ENCODE data around the gene DDX39A. TPM values are rescaled to one million over a fixed set of nuclear protein-coding genes. Genes with fewer than 3 reads are reported as not detected.

The DDX39A gene
- polyA plus RNA-seq, 2 of the 4 experiments (the other 2 are of a cell fraction) = 59.0 to 118 TPM

DNA sequence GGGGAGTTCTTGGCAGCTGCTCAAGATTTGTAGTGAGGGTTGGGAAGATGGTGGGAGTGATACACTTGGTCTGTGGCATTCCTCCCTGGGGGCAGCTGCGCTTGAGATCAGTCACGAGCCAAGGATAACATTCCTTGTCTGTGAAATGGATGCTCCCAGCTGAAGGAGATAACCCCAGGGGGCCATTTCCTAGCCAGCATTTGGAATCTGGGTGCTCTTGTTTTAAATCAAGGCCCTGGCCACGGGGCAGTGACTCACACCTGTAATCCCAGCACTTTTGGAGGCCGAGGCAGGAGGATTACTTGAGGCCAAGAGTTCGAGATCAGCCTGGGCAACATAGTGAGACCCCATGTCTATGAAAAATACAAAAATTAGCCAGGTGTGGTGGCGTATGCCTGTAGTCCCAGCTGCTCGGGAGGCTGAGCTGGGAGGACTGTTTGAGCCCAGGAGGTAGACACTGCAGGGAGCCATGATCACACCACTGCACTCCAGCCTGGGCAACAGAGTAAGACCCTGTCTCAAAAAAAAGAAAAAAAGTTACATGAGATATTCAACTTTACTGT lies 18.5 kb upstream of the DDX39A start:
- no peak overlapping the region for H3K4me2 ChIP-seq
- no peak overlapping the region for H3K27ac ChIP-seq
- TF ChIP-seq HEYL (CRISPR knock-in tag; IDR thresholded peaks at IDR 0.05) (no peak), ZFP36 (IDR thresholded peaks at IDR 0.05; ENCODE audit: borderline replicate concordance, partially characterized antibody) (no peak), CHD4 (IDR thresholded peaks at IDR 0.05; ENCODE audit: borderline replicate concordance) (no peak), RARB (CRISPR knock-in tag; IDR thresholded peaks at IDR 0.05) (no peak), JUN (IDR thresholded peaks at IDR 0.05) (no peak), NFE2L2 (conservative IDR thresholded peaks at IDR 0.05; ENCODE audit: low read length) (no peak), MAX (IDR thresholded peaks at IDR 0.05) (no peak), POLR2AphosphoS2 (conservative IDR thresholded peaks at IDR 0.05; ENCODE audit: low read length) (no peak), ZNF302 (CRISPR knock-in tag; IDR thresholded peaks at IDR 0.05) (no peak)
- TF ChIP-seq, protein P1, sequence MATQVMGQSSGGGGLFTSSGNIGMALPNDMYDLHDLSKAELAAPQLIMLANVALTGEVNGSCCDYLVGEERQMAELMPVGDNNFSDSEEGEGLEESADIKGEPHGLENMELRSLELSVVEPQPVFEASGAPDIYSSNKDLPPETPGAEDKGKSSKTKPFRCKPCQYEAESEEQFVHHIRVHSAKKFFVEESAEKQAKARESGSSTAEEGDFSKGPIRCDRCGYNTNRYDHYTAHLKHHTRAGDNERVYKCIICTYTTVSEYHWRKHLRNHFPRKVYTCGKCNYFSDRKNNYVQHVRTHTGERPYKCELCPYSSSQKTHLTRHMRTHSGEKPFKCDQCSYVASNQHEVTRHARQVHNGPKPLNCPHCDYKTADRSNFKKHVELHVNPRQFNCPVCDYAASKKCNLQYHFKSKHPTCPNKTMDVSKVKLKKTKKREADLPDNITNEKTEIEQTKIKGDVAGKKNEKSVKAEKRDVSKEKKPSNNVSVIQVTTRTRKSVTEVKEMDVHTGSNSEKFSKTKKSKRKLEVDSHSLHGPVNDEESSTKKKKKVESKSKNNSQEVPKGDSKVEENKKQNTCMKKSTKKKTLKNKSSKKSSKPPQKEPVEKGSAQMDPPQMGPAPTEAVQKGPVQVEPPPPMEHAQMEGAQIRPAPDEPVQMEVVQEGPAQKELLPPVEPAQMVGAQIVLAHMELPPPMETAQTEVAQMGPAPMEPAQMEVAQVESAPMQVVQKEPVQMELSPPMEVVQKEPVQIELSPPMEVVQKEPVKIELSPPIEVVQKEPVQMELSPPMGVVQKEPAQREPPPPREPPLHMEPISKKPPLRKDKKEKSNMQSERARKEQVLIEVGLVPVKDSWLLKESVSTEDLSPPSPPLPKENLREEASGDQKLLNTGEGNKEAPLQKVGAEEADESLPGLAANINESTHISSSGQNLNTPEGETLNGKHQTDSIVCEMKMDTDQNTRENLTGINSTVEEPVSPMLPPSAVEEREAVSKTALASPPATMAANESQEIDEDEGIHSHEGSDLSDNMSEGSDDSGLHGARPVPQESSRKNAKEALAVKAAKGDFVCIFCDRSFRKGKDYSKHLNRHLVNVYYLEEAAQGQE (IDR thresholded peaks at IDR 0.05) = no peak
- DNase-seq (ENCODE audit: low read depth in 1 of 2, low spot score in 1 of 2) (no peak), ATAC-seq (no peak), FAIRE-seq (no peak)
- ChIA-PET CTCF (interaction anchor here (0.9 kb wide), 1 partner anchor 301 kb away, joined by 4 read pairs; the partner anchor contains the start of gene ASF1B), POLR2A (no interaction called here)
- 86% methylated on average over 5 of the region's 7 CpGs for WGBS (ENCODE audit: missing lambda C conversion rate)
- no peaks in the 10 kb centered on the region for H3K9me3 ChIP-seq
- peaks cover 16% of the 10 kb centered on the region for H3K4me1 ChIP-seq
- no peak overlapping the region for H3K4me3 ChIP-seq

DNA sequence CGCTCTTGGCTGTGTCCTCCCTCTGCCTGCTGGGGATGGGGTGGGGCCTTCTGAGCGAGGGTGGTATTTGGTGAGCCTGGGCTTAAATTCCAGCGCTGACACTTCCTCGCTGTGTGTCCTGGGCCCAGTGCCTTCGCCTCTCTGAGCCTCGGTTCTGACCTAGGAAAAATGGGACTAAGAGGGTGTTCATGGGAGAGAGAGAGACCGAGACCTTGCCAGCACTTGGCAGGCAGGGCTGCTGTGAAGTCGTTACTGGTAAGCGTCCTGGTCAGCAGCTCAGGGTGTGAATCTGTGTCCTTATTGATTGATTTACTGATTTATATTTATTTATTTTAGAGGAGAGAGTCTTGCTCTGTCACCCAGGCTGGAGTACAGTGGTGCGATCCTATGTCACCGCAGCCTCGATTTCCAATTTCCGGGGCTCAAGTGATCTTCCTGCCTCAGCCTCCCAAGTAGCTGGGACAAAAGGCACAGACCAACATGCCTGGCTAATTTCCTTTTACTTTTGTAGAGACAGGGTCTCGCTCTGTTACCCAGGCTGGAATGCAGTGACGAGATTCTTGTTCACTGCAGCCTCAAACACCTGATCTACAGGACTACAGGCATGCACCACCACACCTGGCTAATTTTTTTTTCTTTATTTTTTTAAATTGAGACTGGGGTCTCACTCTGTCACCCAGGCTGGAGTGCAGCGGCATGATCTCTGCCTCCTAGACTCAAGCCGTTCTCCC lies 16.3 kb upstream of the DDX39A start:
- Histone ChIP-seq H3K4me1 (peaks cover 23% of the 10 kb centered on the region), H3K4me2 (peak overlapping the region; percentile 98), H3K4me3 (no peak overlapping the region; the same call in 2 of the 3 replicates), H3K27ac (peak overlapping the region; percentile 91 to 98), H3K9me3 (no peaks in the 10 kb centered on the region)
- ChIA-PET CTCF (interaction anchor here (0.7 to 1.5 kb wide), 4 partner anchors 11 to 299 kb away, joined by 3 to 8 read pairs (median 4); partner anchors contain the start of gene ASF1B), POLR2A (no interaction called here)
- ATAC-seq = no peak
- no peak for FAIRE-seq
- TF ChIP-seq ZFP36 (IDR thresholded peaks at IDR 0.05; ENCODE audit: borderline replicate concordance, partially characterized antibody) (peak; percentile 88), KDM1A (IDR thresholded peaks at IDR 0.05; ENCODE audit: low read depth) (0 out of 2 replicates have a peak, but pooled peaks have one; percentile 48), CBX2 (IDR thresholded peaks at IDR 0.05; ENCODE audit: borderline replicate concordance, low read depth) (no peak), HDAC2 (IDR thresholded peaks at IDR 0.05) (no peak)
- WGBS (ENCODE audit: missing lambda C conversion rate) = 83% methylated on average over 14 of the region's 17 CpGs
- no peak for DNase-seq (ENCODE audit: low read depth in 1 of 2, low spot score in 1 of 2)

- H3K27ac ChIP-seq = peak overlapping the region; percentile 91 to 98
- H3K4me1 ChIP-seq = peaks cover 23% of the 10 kb centered on the region
- H3K4me2 ChIP-seq = peak overlapping the region; percentile 98
- no peaks in the 10 kb centered on the region for H3K9me3 ChIP-seq
- TF ChIP-seq NR3C1 (IDR thresholded peaks at IDR 0.05) (no peak), FOSL2 (IDR thresholded peaks at IDR 0.05) (no peak), FOSL2 (CRISPR knock-in tag; IDR thresholded peaks at IDR 0.05) (peak; percentile 60)
- WGBS (ENCODE audit: missing lambda C conversion rate) = 19% methylated on average over 17 of the region's 23 CpGs
- peak in 1 of 2 experiments; percentile 73 for DNase-seq (ENCODE audit: low read depth in 1 of 2, low spot score in 1 of 2)
- CTCF ChIA-PET = interaction anchor here (0.6 to 1.5 kb wide), 4 partner anchors 10 to 298 kb away, joined by 3 to 5 read pairs (median 4); partner anchors contain the start of gene ASF1B
- peak; percentile 71 to 84 for ATAC-seq
- peak overlapping the region; percentile 92 for H3K4me3 ChIP-seq
- no peak for FAIRE-seq
- POLR2A ChIA-PET = no interaction called here
These were observed 15.6 kb upstream of the DDX39A start for GRCh38 chr19:14434543-14435319.
